Mesenchymal stem cell (in vitro differentiated cells and primary cell): ENCODE data around the gene AK5.

ENCODE experiments used
- DNase-seq: peaks from one replicate; pipeline ENCODE4 v3.0.0-alpha.2; 2013
- H2AFZ ChIP-seq: one replicate; pipeline ENCODE4 v1.6.1; 2013; ENCODE audit warnings: low read depth, mild to moderate bottlenecking, control low read depth, inconsistent platforms, low read length, moderate library complexity
- H2AK5ac ChIP-seq: 2 replicates; pipeline ENCODE4 v1.6.1; 2013; ENCODE audit warnings: low read length, moderate library complexity, mild to moderate bottlenecking, inconsistent platforms; ENCODE audit not compliant: severe bottlenecking
- H2BK120ac ChIP-seq: one replicate; pipeline ENCODE4 v1.6.1; 2013; ENCODE audit warnings: low read depth, mild to moderate bottlenecking, inconsistent platforms, low read length, moderate library complexity
- H2BK12ac ChIP-seq, 2 experiments: one replicate each; pipeline ENCODE4 v1.6.1; 2013; ENCODE audit warnings: inconsistent platforms in 2 of 2, low read length in 2 of 2, mild to moderate bottlenecking in 2 of 2, moderate library complexity in 2 of 2, control low read depth in 1 of 2
- H2BK15ac ChIP-seq: one replicate; pipeline ENCODE4 v1.6.1; 2013; ENCODE audit warnings: mild to moderate bottlenecking, low read depth, inconsistent platforms; ENCODE audit not compliant: poor library complexity, severe bottlenecking
- H2BK5ac ChIP-seq: 2 replicates; pipeline ENCODE4 v1.6.1; 2013; ENCODE audit warnings: low read depth, mild to moderate bottlenecking, low read length, control low read depth, inconsistent platforms; ENCODE audit not compliant: poor library complexity, severe bottlenecking
- H3K14ac ChIP-seq, 2 experiments: one replicate each; pipeline ENCODE4 v1.6.1; 2013; ENCODE audit warnings: inconsistent platforms in 2 of 2, low read length in 2 of 2, control low read depth in 1 of 2, mild to moderate bottlenecking in 1 of 2, moderate library complexity in 1 of 2
- H3K18ac ChIP-seq, 2 experiments: one replicate each; pipeline ENCODE4 v1.6.1; 2013; ENCODE audit warnings: inconsistent platforms in 2 of 2, low read length in 2 of 2, control low read depth in 1 of 2, low read depth in 1 of 2, mild to moderate bottlenecking in 1 of 2
- H3K23ac ChIP-seq, 2 experiments: one replicate each; pipeline ENCODE4 v1.6.1; 2013; ENCODE audit warnings: inconsistent platforms in 2 of 2, low read length in 2 of 2, mild to moderate bottlenecking in 2 of 2, moderate library complexity in 2 of 2, control low read depth in 1 of 2
- H3K27ac ChIP-seq: 2 replicates; pipeline ENCODE4 v1.5.1; 2013; ENCODE audit warnings: mild to moderate bottlenecking, moderate library complexity, low read length, control low read depth, inconsistent platforms; ENCODE audit not compliant: poor library complexity, severe bottlenecking
- H3K27me3 ChIP-seq, 2 experiments: 2 replicates each; pipeline versions ENCODE4 v1.6.1 to v1.7.0; 2013; ENCODE audit warnings: low read length in 2 of 2, mild to moderate bottlenecking in 2 of 2, moderate library complexity in 2 of 2, control low read depth in 1 of 2, inconsistent platforms in 1 of 2; ENCODE audit not compliant: control insufficient read depth in 1 of 2, insufficient read depth in 1 of 2
- H3K36me3 ChIP-seq, 2 experiments: 2 replicates each; pipeline versions ENCODE4 v1.6.1 to v1.7.0; 2013; ENCODE audit warnings: low read length in 2 of 2, control low read depth in 1 of 2, inconsistent platforms in 1 of 2, low read depth in 1 of 2, mild to moderate bottlenecking in 1 of 2; ENCODE audit not compliant: insufficient read depth in 2 of 2, control insufficient read depth in 1 of 2
- H3K4ac ChIP-seq, 2 experiments: one replicate each; pipeline ENCODE4 v1.6.1; 2013; ENCODE audit warnings: inconsistent platforms in 2 of 2, low read length in 2 of 2, mild to moderate bottlenecking in 2 of 2, moderate library complexity in 2 of 2, control low read depth in 1 of 2, low read depth in 1 of 2
- H3K4me1 ChIP-seq: 2 replicates; pipeline ENCODE4 v1.6.1; 2013; ENCODE audit warnings: low read depth, low read length, control low read depth; ENCODE audit not compliant: control insufficient read depth, insufficient read depth
- H3K4me2 ChIP-seq: 2 replicates; pipeline ENCODE4 v1.6.1; 2013; ENCODE audit warnings: low read length, mild to moderate bottlenecking, inconsistent platforms; ENCODE audit not compliant: poor library complexity, severe bottlenecking
- H3K4me3 ChIP-seq, 2 experiments: 2 replicates each; pipeline versions ENCODE4 v1.5.1 to v1.7.0; 2013; ENCODE audit warnings: low read length in 2 of 2, mild to moderate bottlenecking in 2 of 2, control low read depth in 1 of 2, low read depth in 1 of 2; ENCODE audit not compliant: insufficient read depth in 1 of 2
- H3K79me1 ChIP-seq: replicated peaks from 2 replicates; pipeline ENCODE4 v1.6.1; 2013; ENCODE audit warnings: mild to moderate bottlenecking, control low read depth, low read length, inconsistent platforms; ENCODE audit not compliant: poor library complexity, severe bottlenecking
- H3K9ac ChIP-seq: 2 replicates; pipeline ENCODE4 v1.7.0; 2013; ENCODE audit warnings: mild to moderate bottlenecking, low read length, moderate library complexity
- H3K9me3 ChIP-seq: 2 replicates; pipeline ENCODE4 v1.7.0; 2013; ENCODE audit warnings: mild to moderate bottlenecking, low read length; ENCODE audit not compliant: control insufficient read depth
- H4K8ac ChIP-seq: one replicate; pipeline ENCODE4 v1.6.1; 2013; ENCODE audit warnings: inconsistent platforms, mild to moderate bottlenecking, low read length, moderate library complexity
- H4K91ac ChIP-seq: one replicate; pipeline ENCODE4 v1.6.1; 2013; ENCODE audit warnings: mild to moderate bottlenecking, low read length, inconsistent platforms
- WGBS: methylation state at CpG from one replicate; pipeline ENCODE4 v1.1.7; 2013; ENCODE audit warnings: mixed read lengths; 5-methylcytosine and 5-hydroxymethylcytosine counted together

The AK5 gene

DNA sequence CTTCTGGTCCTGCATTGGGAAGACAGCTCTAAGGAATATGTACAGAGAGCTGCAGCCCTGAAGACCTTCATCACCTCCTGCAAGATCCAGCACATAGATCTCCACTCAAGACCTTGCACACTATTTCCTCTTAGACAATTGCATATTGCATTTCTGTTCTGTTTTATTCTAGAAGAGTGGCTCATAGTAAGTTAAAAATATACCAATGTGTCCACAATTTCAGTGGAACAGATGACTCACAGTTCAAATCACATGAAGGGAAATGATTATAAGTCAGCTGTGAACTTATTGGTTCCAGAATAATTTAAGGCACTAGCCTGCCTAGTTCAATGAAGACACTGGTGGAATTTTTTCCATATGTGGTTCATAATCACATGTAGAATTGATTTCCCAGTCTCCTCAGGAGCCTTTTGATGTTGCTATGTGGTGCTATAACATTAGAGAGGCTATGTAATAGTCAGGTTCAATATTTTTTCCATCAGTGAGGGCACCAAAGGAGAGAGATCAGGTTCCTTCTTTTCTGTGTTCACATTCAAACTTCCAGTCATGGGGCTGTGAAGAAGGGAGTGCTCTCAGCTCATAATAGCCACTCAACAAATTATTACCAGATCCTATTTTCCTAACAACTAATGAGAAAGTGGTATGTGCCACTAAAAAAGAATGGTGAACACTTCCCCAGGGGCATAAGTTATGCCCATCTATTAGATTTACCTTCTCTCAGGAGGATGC, 9.8 kb upstream of the AK5 start:
- no peak overlapping the region for H4K91ac ChIP-seq
- H3K14ac ChIP-seq, result no peak overlapping the region
- no peak overlapping the region for H2BK12ac ChIP-seq
- H2BK120ac ChIP-seq, result no peak overlapping the region
- H3K4me3 ChIP-seq, result no peak overlapping the region
- H2AK5ac ChIP-seq, result peak overlapping the region; percentile 87
- H2BK15ac ChIP-seq, result no peak overlapping the region
- no peaks in the 10 kb centered on the region for H3K36me3 ChIP-seq
- no peaks in the 10 kb centered on the region for H3K79me1 ChIP-seq
- peak overlapping the region; percentile 54 for H3K27ac ChIP-seq
- peak overlapping the region; percentile 22 for H4K8ac ChIP-seq
- H3K9me3 ChIP-seq, result no peaks in the 10 kb centered on the region
- peak overlapping the region in 1 of 2 experiments; percentile 57 for H3K18ac ChIP-seq
- peak; percentile 73 for DNase-seq
- H3K4me2 ChIP-seq, result peak overlapping the region; percentile 37
- H3K23ac ChIP-seq, result no peak overlapping the region
- no peak overlapping the region for H2BK5ac ChIP-seq
- H3K4ac ChIP-seq, result no peak overlapping the region
- H2AFZ ChIP-seq, result no peak overlapping the region
- no peaks in the 10 kb centered on the region for H3K27me3 ChIP-seq
- H3K4me1 ChIP-seq, result peaks cover 2% of the 10 kb centered on the region
- H3K9ac ChIP-seq, result peak overlapping the region; percentile 42

DNA sequence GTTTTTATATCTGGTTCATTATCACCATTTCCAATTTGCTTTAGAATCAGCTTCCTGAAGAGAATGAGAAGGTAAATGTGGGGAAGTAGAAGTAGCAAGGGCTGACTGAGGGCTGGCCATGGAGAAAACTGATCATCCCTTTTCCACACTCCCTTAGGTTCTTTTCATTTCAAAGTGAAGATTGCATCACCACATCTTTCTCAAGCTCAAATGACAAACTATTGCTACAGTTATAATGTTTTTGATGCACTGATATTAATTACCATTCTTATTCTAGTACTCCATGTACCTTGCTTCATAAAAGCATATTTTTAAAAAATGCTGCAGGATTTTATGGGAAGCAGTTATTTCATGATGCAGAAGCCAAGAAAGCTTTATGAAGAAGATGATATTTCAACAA, 7.9 kb upstream of the AK5 start:
- Histone ChIP-seq H3K14ac (no peak overlapping the region), H3K9me3 (no peaks in the 10 kb centered on the region)

DNA sequence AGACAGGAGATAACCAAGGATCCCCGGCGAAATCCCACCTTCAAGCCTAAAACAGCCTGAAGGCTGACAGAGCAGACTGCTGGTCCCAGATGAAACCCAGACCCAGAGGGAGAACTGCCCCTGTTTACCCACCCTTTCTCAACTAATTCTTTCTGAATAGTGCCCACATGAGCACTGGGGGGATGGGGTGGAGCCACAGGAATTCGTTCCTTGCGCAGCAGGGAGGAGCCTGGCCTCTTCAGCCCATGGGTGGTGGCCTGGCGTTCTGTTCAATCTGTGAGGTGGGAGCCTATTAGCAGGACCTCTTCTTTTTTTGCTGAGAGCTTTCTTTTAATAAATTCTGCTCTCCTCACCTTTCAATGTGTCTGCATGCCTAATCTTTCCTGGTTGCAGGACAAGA, 6.6 kb upstream of the AK5 start:
- no peak overlapping the region for H3K14ac ChIP-seq
- H3K79me1 ChIP-seq, result no peaks in the 10 kb centered on the region
- H3K4ac ChIP-seq, result peak overlapping the region in 1 of 2 experiments; percentile 26
- no peak overlapping the region for H2BK5ac ChIP-seq
- no peak overlapping the region for H3K4me3 ChIP-seq
- H2BK12ac ChIP-seq, result peak overlapping the region; percentile 33 to 60
- no peak overlapping the region for H3K9ac ChIP-seq
- no peak overlapping the region for H4K8ac ChIP-seq
- H3K18ac ChIP-seq, result no peak overlapping the region
- no peaks in the 10 kb centered on the region for H3K36me3 ChIP-seq
- H3K4me1 ChIP-seq, result peaks cover 2% of the 10 kb centered on the region
- H3K27me3 ChIP-seq, result no peaks in the 10 kb centered on the region
- no peaks in the 10 kb centered on the region for H3K9me3 ChIP-seq
- no peak overlapping the region for H3K4me2 ChIP-seq
- no peak overlapping the region for H2AFZ ChIP-seq
- H4K91ac ChIP-seq, result no peak overlapping the region
- H3K27ac ChIP-seq, result no peak overlapping the region
- WGBS, result 85% methylated on average over 5 of the region's 5 CpGs
- DNase-seq, result no peak
- peak overlapping the region; percentile 58 for H2BK120ac ChIP-seq
- peak overlapping the region; percentile 23 for H2BK15ac ChIP-seq
- H2AK5ac ChIP-seq, result peak overlapping the region; percentile 67
- no peak overlapping the region for H3K23ac ChIP-seq

More for the DNA sequence above, 7.9 kb upstream of the AK5 start:
- Histone ChIP-seq H3K27ac (no peak overlapping the region), H3K79me1 (no peaks in the 10 kb centered on the region), H3K4me1 (peaks cover 2% of the 10 kb centered on the region), H2AFZ (no peak overlapping the region), H3K23ac (no peak overlapping the region), H3K4ac (no peak overlapping the region), H4K91ac (no peak overlapping the region), H3K36me3 (no peaks in the 10 kb centered on the region), H4K8ac (no peak overlapping the region), H2AK5ac (no peak overlapping the region), H2BK120ac (no peak overlapping the region), H3K4me2 (no peak overlapping the region), H2BK5ac (no peak overlapping the region), H3K18ac (no peak overlapping the region), H3K27me3 (no peaks in the 10 kb centered on the region), H2BK12ac (no peak overlapping the region), H3K4me3 (no peak overlapping the region), H2BK15ac (no peak overlapping the region), H3K9ac (no peak overlapping the region)
- peak; percentile 17 for DNase-seq

DNA sequence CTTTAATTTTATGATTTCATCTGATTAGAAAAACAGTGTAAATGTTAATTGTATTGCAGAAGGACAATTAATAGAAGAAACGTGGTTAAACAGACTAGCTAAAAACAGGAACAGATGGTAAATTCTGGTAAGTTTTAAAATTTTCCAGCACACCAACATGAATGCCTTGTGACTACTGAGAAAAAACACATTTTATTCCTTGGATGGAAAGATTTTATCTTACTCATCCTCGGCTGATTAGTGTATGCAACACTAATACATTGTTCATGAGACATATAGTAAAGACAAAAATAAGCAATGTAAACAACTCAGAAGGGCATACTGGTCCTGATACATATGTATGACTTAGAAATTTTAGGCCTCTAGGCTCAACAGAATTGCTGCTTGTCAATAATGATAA, 4.9 kb upstream of the AK5 start:
- H3K36me3 ChIP-seq, result no peaks in the 10 kb centered on the region
- no peaks in the 10 kb centered on the region for H3K79me1 ChIP-seq
- DNase-seq, result no peak
- H2BK12ac ChIP-seq, result no peak overlapping the region
- no peak overlapping the region for H3K27ac ChIP-seq
- peaks cover 2% of the 10 kb centered on the region for H3K4me1 ChIP-seq
- no peak overlapping the region for H2AFZ ChIP-seq
- H2BK120ac ChIP-seq, result no peak overlapping the region
- H3K4me2 ChIP-seq, result no peak overlapping the region
- H3K9ac ChIP-seq, result no peak overlapping the region
- no peaks in the 10 kb centered on the region for H3K27me3 ChIP-seq
- H3K14ac ChIP-seq, result no peak overlapping the region
- H3K4ac ChIP-seq, result no peak overlapping the region
- H3K18ac ChIP-seq, result no peak overlapping the region
- no peak overlapping the region for H2AK5ac ChIP-seq
- H2BK5ac ChIP-seq, result no peak overlapping the region
- H4K8ac ChIP-seq, result no peak overlapping the region
- H2BK15ac ChIP-seq, result no peak overlapping the region
- no peak overlapping the region for H3K4me3 ChIP-seq
- WGBS, result no CpG with 5 or more reads among the region's 2 CpGs
- H4K91ac ChIP-seq, result no peak overlapping the region
- no peak overlapping the region for H3K23ac ChIP-seq
- no peaks in the 10 kb centered on the region for H3K9me3 ChIP-seq
